HFFc6 (cell line): ENCODE measurements around the gene EVPL. TPM values are rescaled to one million over a fixed set of nuclear protein-coding genes. Genes with fewer than 3 reads are reported as not detected.
A peak's percentile ranks its signal among the peaks of the same experiment; 100 is the strongest.

Source experiments
- DNase-seq: peaks from one replicate; pipeline ENCODE4 v3.0.0-alpha.2; 2018
- H3K27ac Mint-ChIP-seq: 2 replicates; pipeline ENCODE4 v1.8.0; 2020; ENCODE audit warnings: mild to moderate bottlenecking, mixed read lengths
- H3K27me3 Mint-ChIP-seq: 2 replicates; pipeline ENCODE4 v1.8.0; 2021; ENCODE audit warnings: mild to moderate bottlenecking, moderate library complexity, mixed read lengths; ENCODE audit not compliant: insufficient read depth
- H3K36me3 Mint-ChIP-seq: 2 replicates; pipeline ENCODE4 v1.8.0; 2021; ENCODE audit warnings: low read depth, mixed read lengths
- H3K4me1 Mint-ChIP-seq: 2 replicates; pipeline ENCODE4 v1.8.0; 2020; ENCODE audit warnings: low read depth, mixed read lengths
- H3K4me3 Mint-ChIP-seq: 2 replicates; pipeline ENCODE4 v1.8.0; 2020; ENCODE audit warnings: mild to moderate bottlenecking, moderate library complexity, mixed read lengths
- H3K9me3 Mint-ChIP-seq: 2 replicates; pipeline ENCODE4 v1.8.0; 2020; ENCODE audit warnings: mild to moderate bottlenecking, mixed read lengths
- total RNA-seq, 6 experiments: library from RNA; stranded (reverse); fragmentation: NEBNext Ultra II Directional; extraction: Animal tissue kit (Norgen Biotek cat#: 25700); gene quantifications; 2 replicates in 1 of 6; 3 replicates in 5 of 6; pipeline ENCODE4 v1.2.3, GENCODE V29; 2021
- TF ChIP-seq, protein P1 (sequence below): fragments of 200-600 bp; sonication (generic); IDR thresholded peaks from 2 replicates; pipeline ENCODE4 v1.5.0; 2021; ENCODE audit warnings: antibody characterized with exemption, mild to moderate bottlenecking

Gene EVPL
- total RNA-seq, 6 experiments from 2014 or later, result not detected

DNA sequence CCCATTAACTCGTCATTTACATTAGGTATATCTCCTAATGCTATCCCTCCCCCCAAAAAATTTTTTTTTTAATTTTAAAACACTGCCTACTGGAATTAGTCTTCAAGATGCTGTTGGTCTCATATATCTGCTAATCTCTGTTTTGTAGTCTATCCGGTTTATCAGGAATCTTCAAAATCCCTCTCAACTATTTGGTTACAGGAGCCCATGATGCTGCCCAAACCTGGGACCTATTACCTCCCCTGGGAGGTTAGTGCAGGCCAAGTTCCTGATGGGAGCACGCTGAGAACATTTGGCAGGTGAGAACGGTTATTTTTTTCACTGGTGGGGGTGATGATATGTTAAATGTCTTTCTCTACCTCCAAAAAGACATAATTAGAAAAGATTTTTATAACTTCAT lies 41.1 kb downstream of the EVPL start:
- Mint-ChIP-seq H3K36me3 (no peaks in the 10 kb centered on the region), H3K4me3 (no peak overlapping the region), H3K4me1 (peaks cover 37% of the 10 kb centered on the region), H3K27me3 (no peaks in the 10 kb centered on the region), H3K9me3 (no peaks in the 10 kb centered on the region), H3K27ac (no peak overlapping the region)
- TF ChIP-seq, protein P1, sequence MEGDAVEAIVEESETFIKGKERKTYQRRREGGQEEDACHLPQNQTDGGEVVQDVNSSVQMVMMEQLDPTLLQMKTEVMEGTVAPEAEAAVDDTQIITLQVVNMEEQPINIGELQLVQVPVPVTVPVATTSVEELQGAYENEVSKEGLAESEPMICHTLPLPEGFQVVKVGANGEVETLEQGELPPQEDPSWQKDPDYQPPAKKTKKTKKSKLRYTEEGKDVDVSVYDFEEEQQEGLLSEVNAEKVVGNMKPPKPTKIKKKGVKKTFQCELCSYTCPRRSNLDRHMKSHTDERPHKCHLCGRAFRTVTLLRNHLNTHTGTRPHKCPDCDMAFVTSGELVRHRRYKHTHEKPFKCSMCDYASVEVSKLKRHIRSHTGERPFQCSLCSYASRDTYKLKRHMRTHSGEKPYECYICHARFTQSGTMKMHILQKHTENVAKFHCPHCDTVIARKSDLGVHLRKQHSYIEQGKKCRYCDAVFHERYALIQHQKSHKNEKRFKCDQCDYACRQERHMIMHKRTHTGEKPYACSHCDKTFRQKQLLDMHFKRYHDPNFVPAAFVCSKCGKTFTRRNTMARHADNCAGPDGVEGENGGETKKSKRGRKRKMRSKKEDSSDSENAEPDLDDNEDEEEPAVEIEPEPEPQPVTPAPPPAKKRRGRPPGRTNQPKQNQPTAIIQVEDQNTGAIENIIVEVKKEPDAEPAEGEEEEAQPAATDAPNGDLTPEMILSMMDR, result no peak
- DNase-seq, result no peak

DNA sequence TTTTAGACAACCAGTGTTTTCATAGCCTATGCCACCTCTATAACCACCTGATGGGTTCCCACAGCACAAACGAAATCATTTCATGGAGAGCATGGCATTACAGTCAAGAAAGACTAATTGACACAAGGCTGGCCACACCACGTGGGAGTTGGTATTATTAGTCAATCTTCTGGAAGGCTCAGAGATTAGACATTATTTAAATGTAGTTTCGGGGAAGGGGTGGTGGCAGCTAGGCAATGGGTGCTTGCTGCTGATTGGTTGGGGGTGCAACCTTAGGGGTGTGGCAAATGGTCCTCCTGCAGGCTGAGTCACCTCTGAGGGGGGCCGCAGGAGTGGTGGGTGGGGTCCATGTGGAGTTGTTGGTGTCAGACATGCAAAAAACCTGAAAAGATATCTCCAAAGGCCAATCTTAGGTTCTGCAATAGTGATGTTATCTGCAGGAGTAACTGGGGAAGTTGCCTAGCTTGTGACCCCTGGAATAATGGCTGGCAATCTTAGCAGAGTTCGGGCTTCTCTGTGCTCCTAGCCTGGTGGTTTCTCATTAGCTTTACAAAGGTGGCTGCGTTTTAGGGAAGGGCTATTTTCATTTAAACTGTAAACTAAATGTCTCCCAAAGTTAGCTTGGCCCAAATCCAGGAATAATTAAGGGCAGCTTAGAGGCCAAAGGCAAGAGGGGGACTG lies 43.5 kb downstream of the EVPL start:
- H3K36me3 Mint-ChIP-seq, result no peaks in the 10 kb centered on the region
- H3K4me1 Mint-ChIP-seq, result peaks cover 43% of the 10 kb centered on the region
- H3K4me3 Mint-ChIP-seq, result peak overlapping the region; percentile 26; the same call in 1 of the 2 replicates
- DNase-seq, result no peak
- no peaks in the 10 kb centered on the region for H3K9me3 Mint-ChIP-seq
- TF ChIP-seq, protein P1, result no peak
- peaks cover 3% of the 10 kb centered on the region; the same call in 1 of the 2 replicates for H3K27me3 Mint-ChIP-seq
- peak overlapping the region; percentile 80 for H3K27ac Mint-ChIP-seq

DNA sequence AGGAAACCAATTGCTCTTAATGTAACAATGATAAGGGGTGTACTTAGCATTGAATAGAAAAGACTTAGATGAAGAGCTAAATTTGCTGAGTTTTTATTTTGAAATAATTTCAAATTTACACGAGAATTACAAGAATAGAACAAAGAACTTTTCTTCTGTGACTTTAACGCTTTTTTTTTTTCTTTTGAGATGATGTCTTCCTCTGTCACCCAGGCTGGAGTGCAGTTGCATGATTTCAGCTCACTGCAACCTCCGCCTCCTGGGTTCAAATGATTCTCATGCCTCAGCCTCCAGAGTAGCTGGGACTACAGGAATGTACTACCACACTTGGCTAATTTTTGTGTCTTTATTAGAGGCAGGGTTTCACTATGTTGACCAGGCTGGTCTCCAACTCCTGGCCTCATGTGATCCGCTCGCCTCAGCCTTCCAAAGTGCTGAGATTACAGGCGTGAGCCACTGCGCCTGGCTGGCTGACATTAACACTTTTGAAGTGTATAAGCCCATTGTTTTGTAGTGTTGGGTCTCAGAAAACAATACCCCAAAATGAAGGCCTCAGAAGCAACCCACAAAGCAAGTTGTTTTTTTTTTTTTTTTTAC lies 46.0 kb downstream of the EVPL start:
- H3K4me1 Mint-ChIP-seq, result peaks cover 58% of the 10 kb centered on the region
- H3K27me3 Mint-ChIP-seq, result peaks cover 3% of the 10 kb centered on the region; the same call in 1 of the 2 replicates
- peaks cover 15% of the 10 kb centered on the region for H3K36me3 Mint-ChIP-seq
- H3K9me3 Mint-ChIP-seq, result no peaks in the 10 kb centered on the region
- H3K4me3 Mint-ChIP-seq, result peak overlapping the region; percentile 97
- TF ChIP-seq, protein P1, result no peak
- DNase-seq, result no peak
- peak overlapping the region; percentile 99 for H3K27ac Mint-ChIP-seq

DNA sequence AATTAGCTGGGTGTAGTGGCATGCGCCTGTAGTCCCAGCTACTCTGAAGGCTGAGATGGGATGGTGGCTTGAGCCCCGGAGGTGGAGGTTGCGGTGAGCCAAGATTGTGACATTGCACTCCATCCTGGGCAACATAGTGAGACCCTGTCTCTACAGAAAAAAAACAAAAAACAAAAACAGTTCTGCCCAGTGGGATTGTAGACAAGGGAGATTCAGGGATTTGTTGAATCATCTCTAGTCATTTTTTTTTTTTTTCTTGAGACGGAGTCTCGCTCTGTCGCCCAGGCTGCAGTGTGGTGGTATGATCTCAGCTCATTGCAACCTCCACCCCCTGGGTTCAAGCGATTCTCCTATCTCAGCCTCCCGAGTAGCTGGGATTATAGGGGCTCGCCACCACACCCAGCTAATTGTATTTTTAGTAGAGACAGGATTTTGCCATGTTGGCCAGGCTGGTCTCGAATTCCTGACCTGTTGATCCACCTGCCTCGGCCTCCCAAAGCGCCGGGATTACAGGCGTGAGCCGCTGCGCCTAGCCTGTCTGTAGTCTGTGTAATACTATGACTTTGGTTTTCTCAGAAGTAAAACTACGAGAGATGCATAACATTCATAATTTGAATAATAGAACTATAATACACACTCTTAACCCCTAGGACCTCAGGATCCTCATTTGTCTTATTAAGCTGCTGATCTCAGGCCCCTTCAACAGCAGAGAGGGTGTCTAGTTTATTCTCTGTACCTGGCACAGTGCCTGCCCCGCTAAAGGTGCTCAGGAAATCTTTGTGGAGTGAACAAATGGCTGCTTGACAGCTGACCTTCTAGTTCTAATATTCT lies 46.7 kb downstream of the EVPL start:
- peak overlapping the region; percentile 99 for H3K27ac Mint-ChIP-seq
- H3K27me3 Mint-ChIP-seq, result peaks cover 3% of the 10 kb centered on the region; the same call in 1 of the 2 replicates
- peak overlapping the region; percentile 97 for H3K4me3 Mint-ChIP-seq
- peaks cover 22% of the 10 kb centered on the region for H3K36me3 Mint-ChIP-seq
- no peak for DNase-seq
- TF ChIP-seq, protein P1, result no peak
- no peaks in the 10 kb centered on the region for H3K9me3 Mint-ChIP-seq
- H3K4me1 Mint-ChIP-seq, result peaks cover 66% of the 10 kb centered on the region

DNA sequence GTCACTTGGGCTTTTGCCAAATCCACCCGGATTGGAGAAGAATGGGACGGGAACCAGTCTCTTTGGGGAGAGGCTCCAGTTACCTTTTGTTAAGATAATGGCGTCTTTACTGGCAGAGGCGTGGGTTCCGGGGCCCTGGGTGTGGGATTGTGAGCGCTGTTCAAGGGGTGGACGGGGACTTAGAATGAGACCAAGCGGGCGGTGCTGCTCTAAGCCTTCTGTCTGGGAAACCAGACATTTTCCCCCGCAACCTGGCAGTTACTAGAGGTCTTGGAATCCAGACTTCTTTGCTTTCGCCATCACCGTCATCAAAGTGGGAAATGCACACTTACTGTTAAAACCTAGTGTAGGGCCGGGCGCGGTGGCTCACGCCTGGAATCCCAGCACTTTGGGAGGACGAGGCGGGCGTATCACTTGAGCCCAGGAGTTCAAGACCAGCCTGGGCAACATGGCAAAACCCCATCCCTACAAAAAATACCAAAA lies 47.4 kb downstream of the EVPL start:
- H3K9me3 Mint-ChIP-seq, result no peaks in the 10 kb centered on the region
- peaks cover 65% of the 10 kb centered on the region for H3K4me1 Mint-ChIP-seq
- TF ChIP-seq, protein P1, result no peak
- DNase-seq, result peak; percentile 36
- H3K27me3 Mint-ChIP-seq, result peaks cover 3% of the 10 kb centered on the region; the same call in 1 of the 2 replicates
- peak overlapping the region; percentile 99 for H3K27ac Mint-ChIP-seq
- peaks cover 22% of the 10 kb centered on the region for H3K36me3 Mint-ChIP-seq
- H3K4me3 Mint-ChIP-seq, result peak overlapping the region; percentile 97
